GM23248 (cell line): ENCODE results near the gene KDM4F.

Experiments used
- EZH2 ChIP-seq: fragments of 200-600 bp; sonication (generic); IDR thresholded peaks from 2 replicates; pipeline ENCODE4 v1.6.1; 2018; ENCODE audit warnings: antibody characterized with exemption, mild to moderate bottlenecking; ENCODE audit not compliant: insufficient read depth, poor library complexity, severe bottlenecking
- EZH2phosphoT487 ChIP-seq: fragments of 200-600 bp; sonication (generic); IDR thresholded peaks from 2 replicates; pipeline ENCODE4 v1.6.1; 2018; ENCODE audit warnings: antibody characterized with exemption, moderate library complexity, mild to moderate bottlenecking, low read depth; ENCODE audit not compliant: insufficient read depth

DNA sequence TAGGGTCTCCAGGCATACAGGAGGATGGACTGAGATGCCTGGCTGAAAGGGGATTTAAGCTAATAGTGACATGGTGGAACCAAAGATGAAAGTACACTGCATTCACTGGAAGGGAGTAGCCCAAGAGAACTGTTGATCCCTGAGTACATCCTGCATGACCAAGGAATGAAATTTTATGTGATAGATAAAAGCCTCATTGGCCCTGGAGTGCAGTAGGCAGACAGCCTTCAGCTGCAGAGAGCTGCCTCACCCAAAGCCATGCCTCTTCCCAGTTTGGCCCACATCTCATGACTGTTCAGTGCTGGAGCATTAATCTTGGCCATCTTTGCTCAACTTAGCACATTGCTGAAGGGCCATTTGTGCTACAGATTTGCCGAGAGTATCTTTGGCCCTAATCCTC is 16.2 kb upstream of the KDM4F start:
- no peak for TF ChIP-seq EZH2
- no peak for TF ChIP-seq EZH2phosphoT487
